ENCODE results near the gene HHAT.

- no peak for TF ChIP-seq POLR2A (IDR thresholded peaks at IDR 0.05; ENCODE audit: low read depth, low read length)
- no peak for TF ChIP-seq CTCF (IDR thresholded peaks at IDR 0.05; ENCODE audit: extremely low read depth in 1 of 2, insufficient read depth in 1 of 2, low read depth in 1 of 2, low read length in 2 of 2)
- no peak for TF ChIP-seq POLR2AphosphoS5 (IDR thresholded peaks at IDR 0.05; ENCODE audit: insufficient read depth, low read depth, low read length)
Observed at GRCh38 chr1:210445931-210446330, 117.2 kb downstream of the HHAT start.
